H9 (cell line): ENCODE data around the gene FAM237A. TPM values are rescaled to one million over a fixed set of nuclear protein-coding genes. Genes with fewer than 3 reads are reported as not detected.

ENCODE experiments used
- DNase-seq: peaks from one replicate; pipeline ENCODE4 v3.0.0-alpha.2; 2017
- H2AFZ ChIP-seq: one replicate; pipeline ENCODE4 v1.6.1; 2013; ENCODE audit warnings: mild to moderate bottlenecking, low read length, control low read depth, moderate library complexity
- H2AK5ac ChIP-seq: 2 replicates; pipeline ENCODE4 v1.6.1; 2013; ENCODE audit warnings: low read length, control low read depth, mixed read lengths; ENCODE audit not compliant: insufficient read length
- H2BK120ac ChIP-seq: one replicate; pipeline ENCODE4 v1.6.1; 2013; ENCODE audit warnings: low read depth, mild to moderate bottlenecking, low read length, control low read depth, inconsistent platforms; ENCODE audit not compliant: poor library complexity, severe bottlenecking
- H2BK12ac ChIP-seq: 2 replicates; pipeline ENCODE4 v1.6.1; 2013; ENCODE audit warnings: low read length, control low read depth, mixed read lengths, low read depth; ENCODE audit not compliant: insufficient read length
- H2BK15ac ChIP-seq: 2 replicates; pipeline ENCODE4 v1.6.1; 2013; ENCODE audit warnings: low read depth, low read length, control low read depth
- H2BK20ac ChIP-seq: one replicate; pipeline ENCODE4 v1.6.1; 2013; ENCODE audit warnings: low read depth, mild to moderate bottlenecking, low read length, control low read depth, inconsistent platforms; ENCODE audit not compliant: poor library complexity, severe bottlenecking
- H2BK5ac ChIP-seq: 2 replicates; pipeline ENCODE4 v1.6.1; 2013; ENCODE audit warnings: low read length, control low read depth, mixed read lengths; ENCODE audit not compliant: insufficient read length
- H3K14ac ChIP-seq: 2 replicates; pipeline ENCODE4 v1.6.1; 2013; ENCODE audit warnings: low read length, control low read depth; ENCODE audit not compliant: insufficient read depth
- H3K18ac ChIP-seq: 2 replicates; pipeline ENCODE4 v1.6.1; 2013; ENCODE audit warnings: low read depth, mild to moderate bottlenecking, mixed read lengths, low read length, control low read depth; ENCODE audit not compliant: insufficient read length
- H3K23ac ChIP-seq: 2 replicates; pipeline ENCODE4 v1.6.1; 2013; ENCODE audit warnings: low read length, control low read depth, mixed read lengths, low read depth; ENCODE audit not compliant: insufficient read length
- H3K23me2 ChIP-seq: 2 replicates; pipeline ENCODE4 v1.6.1; 2013; ENCODE audit warnings: low read depth, mild to moderate bottlenecking, mixed read lengths, low read length, control low read depth; ENCODE audit not compliant: insufficient read length, poor library complexity, severe bottlenecking
- H3K27ac ChIP-seq: 2 replicates; pipeline ENCODE4 v1.5.1; 2013; ENCODE audit warnings: low read length, control low read depth, mixed read lengths, low read depth; ENCODE audit not compliant: insufficient read length
- H3K27me3 ChIP-seq: 2 replicates; pipeline ENCODE4 v1.6.1; 2013; ENCODE audit warnings: low read length, control low read depth, inconsistent platforms; ENCODE audit not compliant: insufficient read depth
- H3K4ac ChIP-seq: 2 replicates; pipeline ENCODE4 v1.6.1; 2013; ENCODE audit warnings: low read depth, mild to moderate bottlenecking, control low read depth, inconsistent platforms, low read length, moderate library complexity
- H3K4me1 ChIP-seq: 2 replicates; pipeline ENCODE4 v1.6.1; 2013; ENCODE audit warnings: low read length, control low read depth, inconsistent platforms; ENCODE audit not compliant: insufficient read depth
- H3K4me2 ChIP-seq: 2 replicates; pipeline ENCODE4 v1.6.1; 2013; ENCODE audit warnings: low read length, control low read depth, mixed read lengths; ENCODE audit not compliant: insufficient read length, insufficient read depth
- H3K56ac ChIP-seq: 2 replicates; pipeline ENCODE4 v1.6.1; 2013; ENCODE audit warnings: low read depth, mild to moderate bottlenecking, mixed read lengths, low read length, control low read depth; ENCODE audit not compliant: insufficient read length
- H3K79me1 ChIP-seq: 2 replicates; pipeline ENCODE4 v1.6.1; 2013; ENCODE audit warnings: low read depth, mild to moderate bottlenecking, moderate library complexity, low read length, control low read depth, inconsistent platforms; ENCODE audit not compliant: insufficient read depth, poor library complexity, severe bottlenecking
- H3K79me2 ChIP-seq: 2 replicates; pipeline ENCODE4 v1.6.1; 2013; ENCODE audit warnings: low read length, control low read depth, inconsistent platforms; ENCODE audit not compliant: insufficient read depth
- H3K9ac ChIP-seq: 2 replicates; pipeline ENCODE4 v1.6.1; 2013; ENCODE audit warnings: low read length, control low read depth, mixed read lengths; ENCODE audit not compliant: insufficient read length; ENCODE audit errors: extremely low read depth
- H3K9me3 ChIP-seq: one replicate; pipeline ENCODE4 v1.6.1; 2013; ENCODE audit warnings: low read depth, low read length, inconsistent platforms; ENCODE audit not compliant: control insufficient read depth
- H3T11ph ChIP-seq: one replicate; pipeline ENCODE4 v1.6.1; 2013; ENCODE audit warnings: mild to moderate bottlenecking, low read length, control low read depth, inconsistent platforms
- H4K20me1 ChIP-seq: one replicate; pipeline ENCODE4 v1.6.1; 2013; ENCODE audit not compliant: control insufficient read depth, insufficient read length, insufficient read depth
- H4K5ac ChIP-seq: 2 replicates; pipeline ENCODE4 v1.6.1; 2013; ENCODE audit warnings: low read depth, mild to moderate bottlenecking, mixed read lengths, low read length, control low read depth; ENCODE audit not compliant: insufficient read length
- H4K8ac ChIP-seq: replicated peaks from 2 replicates; pipeline ENCODE4 v1.6.1; 2013; ENCODE audit warnings: low read length, control low read depth, mixed read lengths, low read depth; ENCODE audit not compliant: insufficient read length
- H4K91ac ChIP-seq: 2 replicates; pipeline ENCODE4 v1.6.1; 2013; ENCODE audit warnings: low read depth, mild to moderate bottlenecking, moderate library complexity, mixed read lengths, low read length, control low read depth; ENCODE audit not compliant: insufficient read length
- H3K27ac Mint-ChIP-seq, 3 experiments: 2 replicates in 2 of 3; 3 replicates in 1 of 3; pipeline ENCODE4 v1.8.0; 2020 to 2021; ENCODE audit warnings: mixed read lengths in 3 of 3, mild to moderate bottlenecking in 1 of 3, moderate library complexity in 1 of 3
- H3K27me3 Mint-ChIP-seq: 2 replicates; pipeline ENCODE4 v1.8.0; 2021; ENCODE audit warnings: low read depth, mild to moderate bottlenecking, moderate library complexity, mixed read lengths
- H3K36me3 Mint-ChIP-seq, 3 experiments: 2 replicates in 2 of 3; 3 replicates in 1 of 3; pipeline ENCODE4 v1.8.0; 2020 to 2021; ENCODE audit warnings: low read depth in 3 of 3, mixed read lengths in 3 of 3; ENCODE audit not compliant: insufficient read depth in 1 of 3
- H3K4me1 Mint-ChIP-seq, 2 experiments: 2 replicates each; pipeline ENCODE4 v1.8.0; 2020; ENCODE audit warnings: mixed read lengths in 2 of 2
- H3K4me3 Mint-ChIP-seq, 2 experiments: 2 replicates in 1 of 2; 3 replicates in 1 of 2; pipeline ENCODE4 v1.8.0; 2020 to 2021; ENCODE audit warnings: mild to moderate bottlenecking in 2 of 2, mixed read lengths in 2 of 2, moderate library complexity in 1 of 2
- H3K9me3 Mint-ChIP-seq, 2 experiments: 2 replicates in 1 of 2; 3 replicates in 1 of 2; pipeline ENCODE4 v1.8.0; 2020; ENCODE audit warnings: mild to moderate bottlenecking in 2 of 2, mixed read lengths in 2 of 2, moderate library complexity in 1 of 2
- CTCF ChIP-seq: fragments of 200-600 bp; sonication (generic); conservative IDR thresholded peaks from 3 replicates; pipeline ENCODE4 v1.8.0; 2021; ENCODE audit warnings: antibody characterized with exemption, mild to moderate bottlenecking
- WGBS: extraction: QIAGEN DNeasy Blood & Tissue Kit; methylation state at CpG from one replicate; pipeline ENCODE4 v1.1.7; 2013; ENCODE audit warnings: missing lambda C conversion rate, low lambda C conversion rate, mixed read lengths; ENCODE audit not compliant: insufficient read length; ENCODE audit errors: extremely low coverage; 5-methylcytosine and 5-hydroxymethylcytosine counted together
- total RNA-seq: library from RNA; stranded (reverse); gene quantifications from 2 replicates; pipeline ENCODE4 v1.2.1, GENCODE V29; 2021

FAM237A gene
- total RNA-seq, 1 experiment from 2014 or later, result not detected

- no peak overlapping the region for H2AK5ac ChIP-seq
- H3K9ac ChIP-seq, result no peak overlapping the region
- no peak overlapping the region for H2BK12ac ChIP-seq
- Mint-ChIP-seq H3K27ac (no peak overlapping the region), H3K4me3 (no peak overlapping the region), H3K27me3 (peaks cover 3% of the 10 kb centered on the region; the same call in 1 of the 2 replicates), H3K9me3 (no peaks in the 10 kb centered on the region), H3K36me3 (no peaks in the 10 kb centered on the region), H3K4me1 (0 out of 4 replicates have a peak, but pooled peaks cover 0 to 3% of the 10 kb centered on the region in 2 experiments)
- no peak overlapping the region for H2BK120ac ChIP-seq
- no peak overlapping the region for H2BK20ac ChIP-seq
- H4K20me1 ChIP-seq, result no peaks in the 10 kb centered on the region
- no peak overlapping the region for H4K5ac ChIP-seq
- no peak overlapping the region for H3K14ac ChIP-seq
- no peaks in the 10 kb centered on the region for H3K27me3 ChIP-seq
- H3K27ac ChIP-seq, result no peak overlapping the region
- no peak overlapping the region for H3K4ac ChIP-seq
- no peak overlapping the region for H4K8ac ChIP-seq
- H2BK15ac ChIP-seq, result no peak overlapping the region
- no peak overlapping the region for H2AFZ ChIP-seq
- WGBS, result no CpG with 5 or more reads among the region's 3 CpGs
- H3K23me2 ChIP-seq, result no peaks in the 10 kb centered on the region
- no peak for DNase-seq
- no peaks in the 10 kb centered on the region for H3K9me3 ChIP-seq
- no peaks in the 10 kb centered on the region for H3K79me1 ChIP-seq
- no peak overlapping the region for H3K4me2 ChIP-seq
- no peak overlapping the region for H3K56ac ChIP-seq
- TF ChIP-seq CTCF, result no peak
- H3K23ac ChIP-seq, result no peak overlapping the region
- no peaks in the 10 kb centered on the region for H3K79me2 ChIP-seq
- no peak overlapping the region for H4K91ac ChIP-seq
- H3K18ac ChIP-seq, result no peak overlapping the region
- H3T11ph ChIP-seq, result no peak overlapping the region
- no peak overlapping the region for H2BK5ac ChIP-seq
- no peaks in the 10 kb centered on the region for H3K4me1 ChIP-seq
These were observed 56.5 kb downstream of the FAM237A start for GRCh38 chr2:206698811-206699210.

Other genes starting within 250 kb of the FAM237A start
- gene ADAM23, start 199.0 kb upstream of the FAM237A start, total RNA-seq, result 21.4 and 24.2 TPM in 2 replicates
- not detected in 2 replicates for gene DYTN, start 75.9 kb downstream of the FAM237A start, total RNA-seq
- gene MDH1B, start 122.8 kb downstream of the FAM237A start, total RNA-seq, result 1.3 and 1.4 TPM in 2 replicates
- 39.2 and 40.1 TPM in 2 replicates for gene FASTKD2, start 123.1 kb downstream of the FAM237A start, total RNA-seq